Superior temporal gyrus (tissue), 1 donor: ENCODE measurements around the gene GPR137C.
A peak's percentile ranks its signal among the peaks of the same experiment; 100 is the strongest.

ENCODE experiments used
- DNase-seq: peaks from one replicate; pipeline ENCODE4 v3.0.0-alpha.2; 2016; ENCODE audit errors: extremely low spot score

GPR137C gene, protein sequence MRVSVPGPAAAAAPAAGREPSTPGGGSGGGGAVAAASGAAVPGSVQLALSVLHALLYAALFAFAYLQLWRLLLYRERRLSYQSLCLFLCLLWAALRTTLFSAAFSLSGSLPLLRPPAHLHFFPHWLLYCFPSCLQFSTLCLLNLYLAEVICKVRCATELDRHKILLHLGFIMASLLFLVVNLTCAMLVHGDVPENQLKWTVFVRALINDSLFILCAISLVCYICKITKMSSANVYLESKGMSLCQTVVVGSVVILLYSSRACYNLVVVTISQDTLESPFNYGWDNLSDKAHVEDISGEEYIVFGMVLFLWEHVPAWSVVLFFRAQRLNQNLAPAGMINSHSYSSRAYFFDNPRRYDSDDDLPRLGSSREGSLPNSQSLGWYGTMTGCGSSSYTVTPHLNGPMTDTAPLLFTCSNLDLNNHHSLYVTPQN

DNA sequence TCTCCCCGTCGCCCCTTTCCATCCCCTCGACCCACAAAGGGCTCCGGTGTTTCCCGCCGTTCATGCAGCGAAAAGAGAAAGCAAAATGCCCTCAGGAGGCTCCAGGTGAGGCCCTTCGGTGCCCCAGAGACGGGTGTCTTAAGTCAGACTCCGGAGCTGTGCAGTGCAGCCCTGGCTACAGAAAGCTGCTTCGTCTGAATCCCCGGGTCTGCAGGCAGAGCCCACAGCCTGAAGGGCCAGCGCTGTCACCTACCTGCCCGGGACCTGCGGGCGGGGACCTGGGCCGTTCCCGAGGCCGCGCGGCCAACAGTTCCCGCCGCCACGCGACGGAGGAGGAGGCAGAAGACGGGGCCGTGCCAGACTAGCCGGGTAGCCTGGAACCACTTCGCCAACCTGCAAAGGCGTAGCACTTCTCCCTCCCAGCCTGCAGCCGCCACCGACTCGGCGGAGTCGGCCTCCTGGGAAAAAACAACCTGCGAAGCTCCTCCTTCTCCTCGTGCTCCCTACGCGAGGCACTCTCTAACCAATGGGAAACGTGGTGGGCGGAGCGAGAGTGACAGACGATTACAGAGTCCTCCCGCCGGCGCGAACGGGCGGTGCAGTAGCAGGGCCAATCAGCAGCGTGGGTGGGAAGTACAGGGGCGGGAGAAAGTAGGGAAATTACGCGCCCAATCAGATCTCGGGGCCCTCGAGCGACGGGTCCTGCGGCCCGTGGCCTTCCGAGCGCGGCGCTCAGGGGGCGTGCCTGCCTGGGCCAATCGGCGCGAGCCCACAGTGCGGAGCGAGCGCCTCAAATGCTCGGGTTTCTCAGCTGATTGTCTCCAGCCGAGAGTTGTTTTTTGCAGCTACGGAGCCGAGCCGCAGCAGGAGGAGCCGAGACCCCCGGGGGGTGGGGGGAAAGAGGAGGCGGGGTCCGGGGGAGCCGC, at the start of gene GPR137C, which contains the start of gene TXNDC16:
TSS of gene GPR137C (plus strand) at position 774 of the 926 bp plus-strand sequence. CDS start 312 bp downstream, outside the sequence.
TSS of gene TXNDC16 (minus strand) at position 443 of the 926 bp plus-strand sequence. CDS start 8,948 bp downstream, outside the sequence.
- DNase-seq = peak; percentile 100

DNA sequence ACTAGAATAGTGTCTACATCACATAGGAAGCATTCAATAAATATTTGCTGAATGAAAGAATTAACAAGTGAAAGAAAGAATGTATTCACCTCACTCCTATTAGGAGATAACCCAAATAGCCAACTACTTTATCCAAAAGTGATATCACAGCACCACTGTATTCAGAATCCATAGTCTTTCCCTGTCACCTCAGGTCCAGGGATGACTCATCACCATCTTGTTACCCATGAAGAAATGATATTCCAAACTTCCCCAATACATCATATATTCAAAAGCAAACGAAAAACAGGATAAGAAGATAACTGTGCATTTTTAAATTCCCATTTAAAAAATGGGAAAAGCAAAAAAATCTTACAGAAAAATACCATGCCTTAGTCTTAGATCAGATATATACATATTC, 39.4 kb upstream of the GPR137C start:
- no peak for DNase-seq

DNA sequence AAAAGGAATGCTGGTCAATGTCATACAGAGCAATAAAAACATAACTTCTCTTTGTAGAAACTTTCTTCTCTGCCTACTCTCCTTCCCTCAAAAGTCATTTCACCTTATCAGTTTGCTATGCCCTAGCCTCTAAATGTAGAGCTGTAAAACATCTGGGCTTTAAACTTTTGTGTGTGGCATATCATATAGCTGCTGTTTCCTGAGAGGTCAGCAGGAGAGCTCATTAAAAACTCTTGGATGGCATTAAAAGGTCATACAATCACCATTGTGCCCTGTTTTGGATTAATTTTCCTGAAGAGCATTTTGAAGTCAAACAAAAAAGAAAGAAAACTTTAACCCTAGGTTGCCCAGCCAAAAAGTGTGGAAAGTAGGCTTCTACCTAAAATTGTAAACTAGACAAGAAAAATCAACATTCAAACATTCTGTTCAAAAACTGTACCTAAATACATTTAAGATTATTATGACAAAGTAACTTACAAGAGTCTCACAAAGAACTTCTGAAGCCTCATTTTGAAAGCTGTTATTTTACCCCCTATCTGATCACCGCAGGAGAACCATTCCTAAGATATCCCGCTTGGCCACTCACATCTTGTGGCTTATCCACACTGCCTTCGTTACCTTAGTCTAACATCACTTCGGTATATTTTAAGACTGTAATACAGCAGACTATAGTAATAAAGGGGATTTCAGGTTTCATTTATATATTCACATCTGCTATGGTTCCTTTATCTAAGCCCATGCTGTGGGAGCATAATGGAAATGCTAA, 38.4 kb upstream of the GPR137C start:
- DNase-seq = no peak

DNA sequence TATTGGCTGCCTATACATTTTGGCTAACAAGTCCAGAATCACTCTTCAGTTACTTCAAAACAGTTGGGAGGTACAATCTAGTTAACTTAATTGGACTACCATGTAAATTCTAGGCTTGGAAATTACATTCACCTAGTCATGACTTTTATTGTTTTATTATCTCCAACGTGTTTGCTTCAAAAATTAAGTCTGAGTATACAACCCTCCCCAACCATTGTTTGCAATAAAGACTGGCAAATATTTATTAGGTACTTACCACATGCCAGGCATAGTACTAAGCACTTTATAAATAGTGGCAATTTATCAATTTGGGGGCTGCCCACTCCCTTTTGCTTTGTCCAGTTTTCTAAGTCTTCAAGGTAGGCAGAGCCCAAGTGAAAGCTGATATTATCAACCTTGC, 30.6 kb upstream of the GPR137C start:
- DNase-seq = no peak

DNA sequence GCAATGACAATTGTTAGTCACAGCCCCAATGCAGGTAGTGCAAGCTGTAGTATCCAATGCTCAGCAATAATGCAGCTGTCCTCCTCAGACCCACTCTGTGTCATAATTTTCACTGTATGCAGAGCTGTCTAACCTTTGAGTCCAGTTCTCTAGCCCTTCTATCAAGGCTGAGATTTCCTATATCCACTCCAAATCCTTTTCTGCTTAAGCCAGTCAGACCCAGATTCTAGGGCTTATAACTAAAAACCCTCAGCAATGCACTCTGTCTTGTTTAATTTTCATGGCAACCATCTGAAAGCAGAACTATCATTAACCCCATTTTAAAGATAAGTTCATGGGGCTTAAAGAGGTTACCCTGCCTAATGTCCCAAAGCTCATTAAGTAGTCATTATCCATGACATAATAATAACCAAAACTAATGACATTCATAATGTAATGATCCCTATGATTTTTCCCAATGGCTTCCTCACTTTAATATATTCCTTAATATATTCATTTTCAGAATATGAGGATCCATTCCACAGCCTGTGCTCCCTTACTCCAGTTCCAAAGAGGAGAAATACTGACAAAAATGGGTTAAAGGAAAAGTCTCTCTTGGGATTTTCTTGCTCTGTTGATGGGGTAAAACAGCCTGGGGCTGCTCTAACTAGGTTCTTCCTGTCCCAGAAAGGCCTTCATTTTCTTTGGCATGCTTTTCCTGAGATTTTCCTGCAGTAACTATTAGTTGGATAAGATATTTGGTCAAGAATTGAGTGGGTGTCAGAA, 29.9 kb upstream of the GPR137C start:
- no peak for DNase-seq

DNA sequence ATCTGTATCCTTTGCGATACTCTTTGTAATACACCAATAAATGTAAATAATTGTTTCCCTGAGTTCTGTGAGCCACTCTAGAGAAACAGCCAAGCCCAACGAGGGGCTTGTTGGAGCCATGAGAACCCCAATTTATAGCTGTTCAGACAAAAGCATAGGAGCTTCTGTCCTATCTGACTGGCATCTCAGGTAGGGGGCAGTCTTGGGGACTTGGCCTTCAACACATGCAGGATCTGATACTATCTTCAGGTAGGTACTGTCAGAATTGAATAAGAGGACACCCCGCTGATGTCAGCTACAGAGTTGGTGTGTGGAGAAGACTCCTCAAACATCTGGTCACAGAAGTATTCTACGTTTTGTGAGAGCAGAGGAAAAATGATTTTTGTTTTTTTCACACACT, 25.6 kb upstream of the GPR137C start:
- DNase-seq = no peak

DNA sequence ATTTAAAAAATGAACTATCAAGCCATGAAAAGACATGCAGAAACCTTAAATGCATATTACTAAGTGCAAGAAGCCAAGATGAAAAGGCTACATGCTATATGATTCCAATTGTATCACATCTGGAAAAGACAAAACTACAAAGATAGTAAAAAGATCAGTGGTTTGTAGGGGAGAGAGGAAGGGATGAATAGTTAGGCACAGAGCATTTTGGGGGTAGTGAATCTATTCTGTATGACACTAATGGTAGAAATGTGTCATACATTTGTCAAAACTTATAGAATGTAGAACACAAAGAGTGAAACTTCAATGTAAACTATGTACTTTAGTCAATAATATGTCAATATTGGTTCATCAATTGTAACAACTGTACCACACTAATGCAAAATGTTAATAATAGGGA, 21.2 kb upstream of the GPR137C start:
- DNase-seq = no peak

DNA sequence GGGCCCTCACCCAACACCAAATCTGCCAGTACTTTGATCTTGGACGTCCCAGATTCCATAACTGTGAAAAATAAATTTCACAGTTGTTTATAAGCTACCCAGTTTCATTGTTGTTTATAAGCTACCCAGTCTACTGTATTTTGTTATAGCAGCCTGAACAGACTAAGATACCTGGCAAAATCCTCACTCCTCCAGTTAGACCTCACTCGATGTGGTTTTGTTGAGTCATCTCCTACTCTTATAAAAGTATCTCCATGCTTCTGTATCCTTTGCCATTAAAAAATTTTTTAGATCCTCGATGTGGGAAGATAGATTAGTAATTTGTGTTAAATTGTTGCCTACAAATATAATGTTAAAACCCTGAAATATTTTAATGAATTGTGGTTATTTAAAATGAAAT, 16.4 kb upstream of the GPR137C start:
- no peak for DNase-seq

DNA sequence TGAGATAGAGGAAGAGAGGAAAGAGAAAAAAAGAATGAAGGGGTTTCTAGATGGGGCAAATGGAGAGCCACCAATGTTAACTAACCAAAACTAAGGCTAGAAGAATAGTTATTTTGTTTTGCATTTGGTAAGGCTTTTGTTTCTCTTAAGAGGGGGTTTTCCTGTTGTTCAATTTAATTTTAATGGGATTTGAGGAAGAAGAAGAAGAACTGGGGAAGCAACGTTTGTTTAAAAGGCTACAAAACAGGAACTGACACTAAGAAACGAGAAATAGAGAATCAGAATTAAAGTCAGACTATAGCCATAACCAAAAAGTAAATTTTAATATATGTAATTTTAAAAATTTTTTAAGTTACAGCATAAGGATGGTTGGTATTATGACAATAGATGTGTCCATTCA, 14.0 kb upstream of the GPR137C start:
- DNase-seq = no peak

DNA sequence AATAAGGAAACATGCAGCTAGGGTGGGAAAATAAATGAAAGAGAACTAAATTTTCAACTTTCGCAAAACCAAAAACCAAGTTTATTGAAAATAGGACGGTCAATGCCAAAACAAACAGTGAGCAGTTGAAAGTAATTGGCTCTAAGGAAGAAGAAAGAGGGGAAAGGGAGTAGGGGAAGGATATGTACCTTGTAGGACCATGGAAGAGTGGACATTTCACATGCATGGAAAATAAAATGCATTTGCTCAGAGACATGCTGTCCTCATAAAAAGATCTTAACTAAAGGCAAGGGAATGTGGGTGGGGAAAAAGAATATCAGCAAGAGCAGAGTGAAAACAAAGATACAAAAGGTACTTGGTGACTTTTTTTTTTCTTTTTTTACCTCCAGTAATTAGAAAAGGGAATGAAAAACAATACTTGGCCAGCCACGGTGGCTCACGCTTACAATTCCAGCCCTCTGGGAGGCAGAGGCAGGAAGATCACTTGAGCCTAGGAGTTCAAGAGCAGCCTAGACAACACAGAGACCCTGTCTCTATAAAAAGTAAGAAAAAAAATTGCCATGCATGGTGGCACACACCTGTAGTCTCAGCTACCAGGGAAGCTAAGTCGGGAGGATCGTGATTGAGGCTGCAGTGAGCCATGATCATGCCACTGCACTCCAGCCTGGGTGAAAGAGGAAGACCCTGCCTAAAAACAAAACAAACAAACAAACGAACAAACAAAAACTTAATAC, 6.9 kb upstream of the GPR137C start:
- no peak for DNase-seq

DNA sequence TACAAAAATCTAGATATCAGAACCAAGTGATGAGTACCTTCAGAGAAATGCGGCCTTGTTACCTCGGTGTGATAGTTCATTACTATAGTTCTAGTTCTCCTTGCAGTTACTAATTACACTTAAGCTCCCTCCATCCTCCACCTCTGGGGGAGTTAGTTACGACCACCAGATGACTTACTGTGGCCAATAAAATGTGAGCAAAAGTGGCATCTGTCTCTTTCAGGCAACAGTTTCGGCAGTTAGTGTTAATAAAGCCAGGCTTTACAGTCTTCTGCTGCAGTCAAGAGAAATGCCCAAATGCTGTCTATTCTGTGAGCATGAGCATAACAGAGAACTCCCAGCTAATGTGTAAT, 6.3 kb upstream of the GPR137C start:
- no peak for DNase-seq

DNA sequence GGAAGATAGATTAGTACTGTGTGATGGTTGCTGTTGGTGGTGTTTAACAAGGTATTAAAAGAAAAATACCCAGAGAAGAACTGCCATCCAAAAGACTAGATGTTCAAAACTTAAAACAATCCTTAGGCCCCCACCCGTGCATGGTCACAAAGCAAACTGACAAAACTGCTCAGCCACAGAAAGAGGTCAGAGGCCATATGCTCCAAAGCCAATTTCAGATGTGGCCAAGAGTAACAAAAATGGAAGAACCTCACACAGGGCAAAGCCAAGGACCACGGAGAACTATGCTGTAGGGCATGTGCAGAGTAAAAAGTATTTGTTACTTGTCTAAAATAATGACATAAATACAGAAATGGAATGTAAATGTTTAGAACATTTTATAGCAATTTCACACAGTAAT, 5.6 kb upstream of the GPR137C start:
- DNase-seq = no peak

DNA sequence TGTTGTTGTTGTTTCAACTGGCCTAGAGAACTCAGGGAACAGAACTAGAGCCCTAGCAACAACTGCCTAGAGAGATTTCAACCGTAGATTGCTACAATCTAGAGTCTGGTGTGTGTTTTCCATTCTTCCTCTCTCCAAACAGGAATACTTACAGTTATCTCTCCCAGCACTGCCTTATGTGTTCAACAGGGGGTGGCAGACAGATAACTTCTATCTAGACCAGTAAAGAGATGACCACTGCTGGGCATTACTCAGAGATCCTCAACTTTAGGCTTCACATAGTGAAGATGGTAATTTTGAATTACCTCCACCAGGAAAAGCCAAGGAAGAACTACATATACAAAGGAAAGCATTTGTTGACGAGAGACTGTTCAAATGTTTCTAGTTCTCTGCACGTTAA, 5.1 kb upstream of the GPR137C start:
- DNase-seq = no peak

DNA sequence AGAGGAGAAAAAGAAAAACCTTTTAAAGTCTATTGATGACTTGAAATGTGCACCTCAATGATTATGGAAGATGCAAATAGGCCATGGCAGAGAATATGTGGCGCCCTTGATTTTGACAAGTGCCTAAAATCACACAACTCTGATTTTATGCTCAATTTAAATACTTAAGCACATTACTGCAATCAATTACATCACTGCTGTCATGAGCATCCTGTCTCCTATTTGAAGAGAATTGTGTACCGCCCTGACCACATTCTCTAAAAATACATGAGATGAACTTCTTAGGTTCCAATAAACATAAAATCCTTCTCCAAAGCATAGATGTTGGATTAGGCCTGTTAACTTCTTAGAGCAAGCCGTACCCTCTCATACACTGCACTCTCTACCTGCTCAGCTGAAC, 2.0 kb upstream of the GPR137C start:
- DNase-seq = peak; percentile 13

DNA sequence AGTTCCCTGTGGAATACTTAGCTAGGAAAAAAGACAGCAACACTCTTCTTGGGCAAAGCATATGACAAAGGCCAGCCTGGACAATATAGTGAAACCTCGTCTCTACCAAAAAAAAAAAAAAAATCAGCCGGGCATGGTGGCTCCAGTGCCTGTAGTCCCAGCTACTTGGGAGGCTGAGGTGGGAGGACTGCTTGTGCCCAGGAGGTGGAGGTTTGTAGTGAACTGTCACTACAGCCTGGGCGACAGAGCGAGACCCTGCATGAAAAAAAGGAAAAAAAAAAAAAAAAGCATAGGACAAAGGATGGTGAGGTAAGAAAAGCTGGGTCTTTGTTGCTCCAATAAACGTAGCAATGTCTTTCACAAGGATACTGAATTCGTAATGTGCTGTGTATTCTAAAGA, 1.4 kb upstream of the GPR137C start:
- DNase-seq = no peak

DNA sequence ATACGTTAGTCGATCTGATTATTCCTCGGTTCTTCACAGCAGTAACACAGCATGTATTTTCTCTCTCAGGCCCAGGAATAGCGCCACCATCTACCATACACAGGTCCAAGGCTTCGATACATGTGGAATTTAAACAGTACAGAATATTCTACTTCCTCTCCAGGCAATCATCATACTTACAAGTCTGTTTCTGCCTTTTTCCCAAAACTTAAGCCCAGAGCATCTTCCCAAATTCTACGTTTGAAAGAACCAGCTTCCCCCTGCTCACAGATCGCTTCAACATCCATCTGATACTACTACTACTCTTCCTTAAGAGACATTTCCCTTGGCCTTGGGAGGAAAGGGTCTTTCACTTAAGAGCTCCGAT, 957 bp upstream of the GPR137C start:
- DNase-seq = peak; percentile 80

DNA sequence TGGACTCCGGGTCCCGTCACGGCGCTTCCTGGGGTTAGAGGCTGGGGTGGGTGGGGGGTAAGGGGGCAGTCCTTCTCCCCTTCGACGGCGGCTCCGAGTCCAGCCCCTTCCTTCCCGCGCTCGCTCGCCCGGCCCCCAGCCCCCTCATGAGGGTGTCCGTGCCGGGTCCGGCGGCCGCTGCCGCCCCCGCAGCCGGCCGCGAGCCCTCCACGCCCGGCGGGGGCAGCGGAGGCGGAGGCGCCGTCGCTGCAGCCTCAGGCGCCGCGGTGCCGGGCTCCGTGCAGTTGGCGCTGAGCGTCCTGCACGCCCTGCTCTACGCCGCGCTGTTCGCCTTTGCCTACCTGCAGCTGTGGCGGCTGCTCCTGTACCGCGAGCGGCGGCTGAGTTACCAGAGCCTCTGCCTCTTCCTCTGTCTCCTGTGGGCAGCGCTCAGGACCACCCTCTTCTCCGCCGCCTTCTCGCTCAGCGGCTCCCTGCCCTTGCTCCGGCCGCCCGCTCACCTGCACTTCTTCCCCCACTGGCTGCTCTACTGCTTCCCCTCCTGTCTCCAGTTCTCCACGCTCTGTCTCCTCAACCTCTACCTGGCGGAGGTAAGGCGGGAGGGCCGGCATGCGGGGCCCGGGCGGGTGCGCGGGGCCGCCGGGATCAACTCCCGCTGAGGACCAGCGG, 500 bp downstream of the GPR137C start:
- peak; percentile 10 for DNase-seq

DNA sequence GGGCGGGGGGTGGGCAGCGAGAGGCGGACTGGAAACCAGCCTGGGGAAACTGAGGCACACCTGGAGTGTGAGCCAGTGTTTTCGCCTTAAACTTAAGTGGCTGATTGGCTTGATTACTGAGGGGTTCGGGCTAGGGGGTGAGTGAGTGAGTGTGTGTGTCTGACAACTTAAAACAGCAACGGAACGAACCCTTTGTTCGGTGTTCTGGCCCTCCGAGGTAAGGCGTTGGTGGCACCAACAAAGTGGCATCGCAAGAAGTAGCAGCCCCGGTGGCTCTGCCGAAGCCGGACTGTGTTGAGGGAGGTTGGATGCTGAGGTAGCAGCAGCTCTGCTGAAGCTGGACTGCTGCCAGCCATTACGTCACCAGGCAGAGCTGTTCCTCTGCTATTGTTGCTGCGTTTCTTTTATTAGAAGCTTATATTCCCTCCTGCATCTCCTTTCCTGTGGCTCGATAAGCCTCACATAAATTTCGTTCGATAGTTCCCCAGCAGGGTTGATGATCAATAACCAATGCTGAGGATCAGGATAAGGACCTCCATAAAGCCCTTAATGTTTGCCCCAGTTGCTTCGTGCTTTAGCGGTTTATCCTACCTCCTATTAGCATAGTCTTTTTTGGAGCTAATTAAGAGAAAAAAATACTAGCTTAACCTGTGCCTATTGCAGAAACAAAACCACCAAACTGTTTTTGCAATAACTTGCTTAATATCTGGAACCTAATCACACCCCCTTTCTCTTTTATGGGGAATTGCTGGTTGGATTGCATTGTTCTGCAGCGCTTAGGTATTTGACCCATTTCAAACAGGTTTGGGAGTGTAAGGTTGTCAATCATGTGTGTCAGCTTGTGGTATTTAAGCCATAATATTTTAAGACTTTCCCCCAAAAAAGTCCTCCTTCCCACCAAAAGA, 1.3 kb downstream of the GPR137C start:
- peak; percentile 92 for DNase-seq

DNA sequence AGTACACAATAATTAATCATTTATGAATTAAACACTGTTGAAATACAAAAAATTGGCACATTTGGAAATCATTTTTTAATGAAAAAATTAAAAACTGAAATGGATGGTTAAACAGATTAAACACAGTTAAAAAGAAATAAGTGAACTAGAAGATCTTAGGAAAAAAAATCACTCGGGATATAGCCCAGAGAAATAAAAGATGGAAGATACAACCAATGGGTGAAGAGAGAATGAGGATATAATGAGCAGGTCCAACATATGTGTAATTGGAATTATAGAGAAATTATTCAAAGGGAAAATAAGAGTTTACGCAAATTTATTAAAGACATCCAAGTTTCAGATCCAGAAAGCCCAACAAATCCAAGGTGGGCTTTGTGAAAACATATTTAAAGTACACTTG, 6.1 kb downstream of the GPR137C start:
- no peak for DNase-seq
